Neuronal stem cell (in vitro differentiated cells): Measurements from ENCODE around the gene YPEL5.
A peak's percentile ranks its signal among the peaks of the same experiment; 100 is the strongest.

ENCODE experiments used
- DNase-seq: peaks from one replicate; pipeline ENCODE4 v3.0.0-alpha.2; 2013; ENCODE audit warnings: low spot score
- H2AFZ ChIP-seq: one replicate; pipeline ENCODE4 v1.6.1; 2013; ENCODE audit warnings: mild to moderate bottlenecking, low read length, inconsistent platforms
- H2AK5ac ChIP-seq: 2 replicates; pipeline ENCODE4 v1.6.1; 2013; ENCODE audit warnings: low read depth, mild to moderate bottlenecking, inconsistent platforms, low read length, moderate library complexity, mixed read lengths
- H2BK120ac ChIP-seq: 2 replicates; pipeline ENCODE4 v1.6.1; 2013; ENCODE audit warnings: low read depth, mild to moderate bottlenecking, inconsistent platforms, low read length, moderate library complexity, mixed read lengths
- H2BK12ac ChIP-seq: one replicate; pipeline ENCODE4 v1.6.1; 2013; ENCODE audit warnings: low read length, inconsistent platforms
- H2BK15ac ChIP-seq: 2 replicates; pipeline ENCODE4 v1.6.1; 2013; ENCODE audit warnings: mild to moderate bottlenecking, low read length, inconsistent platforms, mixed read lengths
- H2BK5ac ChIP-seq: one replicate; pipeline ENCODE4 v1.6.1; 2013; ENCODE audit warnings: inconsistent platforms, mild to moderate bottlenecking, low read length, moderate library complexity
- H3K14ac ChIP-seq: one replicate; pipeline ENCODE4 v1.6.1; 2013; ENCODE audit warnings: low read length, inconsistent platforms
- H3K18ac ChIP-seq: 2 replicates; pipeline ENCODE4 v1.6.1; 2013; ENCODE audit warnings: low read length, inconsistent platforms
- H3K23ac ChIP-seq: 2 replicates; pipeline ENCODE4 v1.6.1; 2013; ENCODE audit warnings: low read depth, mild to moderate bottlenecking, mixed read lengths, low read length, inconsistent platforms; ENCODE audit not compliant: poor library complexity
- H3K27ac ChIP-seq: replicated peaks from 3 replicates; pipeline ENCODE4 v1.5.1; 2013; ENCODE audit warnings: low read length, inconsistent platforms
- H3K27me3 ChIP-seq, 3 experiments: 2 replicates each; pipeline ENCODE4 v1.6.1; 2013; ENCODE audit warnings: low read length in 3 of 3, mild to moderate bottlenecking in 2 of 3, inconsistent platforms in 1 of 3, low read depth in 1 of 3, mixed read lengths in 1 of 3, moderate library complexity in 1 of 3; ENCODE audit not compliant: control insufficient read depth in 3 of 3, insufficient read depth in 3 of 3
- H3K36me3 ChIP-seq, 2 donors: replicated peaks in 1 of 2; 2 replicates each; pipeline ENCODE4 v1.6.1; 2013; ENCODE audit warnings: low read length in 2 of 2; ENCODE audit not compliant: control insufficient read depth in 2 of 2, insufficient read depth in 2 of 2
- H3K4ac ChIP-seq: 2 replicates; pipeline ENCODE4 v1.6.1; 2013; ENCODE audit warnings: inconsistent platforms, mild to moderate bottlenecking, low read length, moderate library complexity
- H3K4me1 ChIP-seq, 2 donors: 1 replicate in 1 of 2; 2 replicates in 1 of 2; pipeline ENCODE4 v1.6.1; 2013; ENCODE audit warnings: low read length in 2 of 2, low read depth in 1 of 2; ENCODE audit not compliant: control insufficient read depth in 2 of 2, insufficient read depth in 1 of 2
- H3K4me2 ChIP-seq: one replicate; pipeline ENCODE4 v1.6.1; 2013; ENCODE audit warnings: mild to moderate bottlenecking, low read length, inconsistent platforms; ENCODE audit not compliant: insufficient read depth, poor library complexity, severe bottlenecking
- H3K4me3 ChIP-seq, 2 donors: 2 replicates each; pipeline ENCODE4 v1.5.1; 2013; ENCODE audit warnings: low read length in 2 of 2, mild to moderate bottlenecking in 2 of 2, inconsistent platforms in 1 of 2, moderate library complexity in 1 of 2
- H3K79me1 ChIP-seq: one replicate; pipeline ENCODE4 v1.6.1; 2013; ENCODE audit warnings: low read depth, mild to moderate bottlenecking, inconsistent platforms, low read length, moderate library complexity
- H3K9ac ChIP-seq: one replicate; pipeline ENCODE4 v1.6.1; 2013; ENCODE audit warnings: mild to moderate bottlenecking, low read depth, low read length, inconsistent platforms; ENCODE audit not compliant: poor library complexity
- H3K9me3 ChIP-seq, 2 donors: replicated peaks in 1 of 2; 2 replicates each; pipeline versions ENCODE3 to v1.6.1; 2013; ENCODE audit warnings: low read length in 2 of 2, mild to moderate bottlenecking in 2 of 2, inconsistent platforms in 1 of 2, low read depth in 1 of 2, mixed read lengths in 1 of 2, moderate library complexity in 1 of 2; ENCODE audit not compliant: control insufficient read depth in 2 of 2, insufficient read depth in 1 of 2
- H4K8ac ChIP-seq: one replicate; pipeline ENCODE4 v1.6.1; 2013; ENCODE audit warnings: low read depth, mild to moderate bottlenecking, inconsistent platforms, low read length, moderate library complexity
- H4K91ac ChIP-seq: one replicate; pipeline ENCODE4 v1.6.1; 2013; ENCODE audit warnings: low read length, low read depth, mild to moderate bottlenecking, inconsistent platforms; ENCODE audit not compliant: poor library complexity
- WGBS, 2 donors: extraction: QIAGEN DNeasy Blood & Tissue Kit; methylation state at CpG; one replicate each; pipeline ENCODE4 v1.1.7; 2013; ENCODE audit warnings: missing lambda C conversion rate in 2 of 2, mixed read lengths in 1 of 2; ENCODE audit not compliant: insufficient read length in 2 of 2, insufficient replicate concordance in 1 of 2; ENCODE audit errors: extremely low coverage in 2 of 2; 5-methylcytosine and 5-hydroxymethylcytosine counted together

YPEL5 gene

DNA sequence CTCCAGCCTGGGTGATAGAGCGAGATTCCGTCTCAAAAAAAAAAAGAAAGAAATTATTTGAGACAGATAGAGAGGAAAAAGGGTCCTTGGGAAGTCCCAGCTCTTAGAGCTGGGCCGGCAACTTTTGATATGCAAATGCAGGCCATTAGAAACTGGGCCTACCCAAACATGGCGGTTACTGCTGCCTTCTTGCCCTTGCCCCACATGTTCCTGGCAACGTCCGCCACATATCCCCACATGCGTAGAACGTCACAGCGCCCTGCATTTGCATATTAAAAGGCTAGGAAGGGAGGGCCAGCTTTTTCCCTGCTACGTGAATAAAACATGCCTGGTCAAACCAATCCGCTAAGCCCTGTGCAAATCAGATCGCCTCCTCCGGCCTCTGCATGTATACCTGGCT is 43.8 kb downstream of the YPEL5 start:
- H3K27me3 ChIP-seq = peaks cover 0 to 16% (median 0%) of the 10 kb centered on the region in 3 experiments
- no peak overlapping the region for H3K27ac ChIP-seq
- H3K14ac ChIP-seq = no peak overlapping the region
- no peak overlapping the region for H3K4me2 ChIP-seq
- no peak overlapping the region for H2BK15ac ChIP-seq
- no peaks in the 10 kb centered on the region for H3K79me1 ChIP-seq
- no peak overlapping the region for H3K18ac ChIP-seq
- H3K4me1 ChIP-seq = peaks cover 8 to 20% of the 10 kb centered on the region in 2 donors
- H3K4ac ChIP-seq = no peak overlapping the region
- no peak overlapping the region for H4K91ac ChIP-seq
- no peak overlapping the region for H2BK120ac ChIP-seq
- H2BK12ac ChIP-seq = no peak overlapping the region
- no peaks in the 10 kb centered on the region for H3K36me3 ChIP-seq
- H4K8ac ChIP-seq = no peak overlapping the region
- H3K4me3 ChIP-seq = no peak overlapping the region
- DNase-seq = no peak
- no peak overlapping the region for H2BK5ac ChIP-seq
- WGBS, 2 donors = no CpG with 5 or more reads among the region's 13 CpGs
- H2AK5ac ChIP-seq = no peak overlapping the region
- no peak overlapping the region for H3K9ac ChIP-seq
- H3K23ac ChIP-seq = no peak overlapping the region
- H2AFZ ChIP-seq = peak overlapping the region; percentile 21
- H3K9me3 ChIP-seq = no peaks in the 10 kb centered on the region

DNA sequence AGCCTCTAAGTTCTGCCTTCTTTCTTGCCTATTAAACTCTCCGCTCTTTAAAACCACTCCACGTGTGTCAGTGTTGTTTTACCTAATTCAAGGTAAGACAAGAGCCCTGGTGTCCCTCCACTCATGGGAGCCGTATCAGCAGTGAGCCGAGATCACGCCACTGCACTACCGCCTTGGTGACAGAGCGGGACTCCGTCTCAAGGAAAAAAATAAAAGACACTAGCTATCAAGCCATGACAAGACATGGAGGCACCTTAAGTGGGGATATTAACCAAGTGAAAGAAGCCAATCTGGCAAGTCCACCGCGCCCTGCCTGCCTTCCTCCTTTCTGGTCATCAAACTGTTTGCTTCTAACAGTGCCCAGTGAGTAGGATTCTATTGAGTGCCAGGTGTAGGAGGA is 44.3 kb downstream of the YPEL5 start:
- Histone ChIP-seq H3K4ac (no peak overlapping the region), H2BK120ac (no peak overlapping the region), H2AK5ac (no peak overlapping the region), H2BK5ac (no peak overlapping the region), H3K4me2 (no peak overlapping the region), H3K4me1 (peaks cover 8 to 20% of the 10 kb centered on the region in 2 donors), H2BK15ac (no peak overlapping the region), H3K4me3 (no peak overlapping the region), H3K27ac (no peak overlapping the region), H3K79me1 (no peaks in the 10 kb centered on the region), H3K23ac (no peak overlapping the region), H3K14ac (no peak overlapping the region), H2AFZ (peak overlapping the region; percentile 21), H3K9ac (no peak overlapping the region), H3K9me3 (no peaks in the 10 kb centered on the region), H3K18ac (no peak overlapping the region), H2BK12ac (no peak overlapping the region), H3K36me3 (no peaks in the 10 kb centered on the region), H3K27me3 (peaks cover 0 to 16% (median 0%) of the 10 kb centered on the region in 3 experiments), H4K8ac (no peak overlapping the region), H4K91ac (no peak overlapping the region)
- WGBS, 2 donors = no CpG with 5 or more reads among the region's 10 CpGs
- no peak for DNase-seq

DNA sequence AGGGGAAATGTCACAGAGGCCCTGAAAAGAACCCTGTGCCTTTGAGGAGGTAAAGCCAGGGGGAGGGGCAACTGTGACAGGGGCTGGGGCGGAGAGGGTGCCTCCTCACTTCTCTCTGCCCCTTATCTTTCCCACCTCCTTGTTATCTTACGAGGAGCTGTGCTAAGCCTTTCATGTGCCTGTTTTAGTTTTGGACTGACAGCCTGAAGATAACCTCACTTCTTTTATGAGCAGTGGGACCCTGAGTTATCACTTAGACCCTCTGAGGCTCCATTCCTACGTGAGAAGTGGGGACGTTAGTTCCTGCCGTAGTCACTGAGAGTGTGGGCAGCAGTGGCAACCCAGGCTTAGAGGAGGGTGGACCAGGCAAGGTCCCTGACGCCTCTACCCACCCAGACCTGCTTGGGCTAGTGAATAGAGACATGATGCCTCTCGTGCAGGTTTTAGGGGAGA is 45.0 kb downstream of the YPEL5 start:
- H4K91ac ChIP-seq = no peak overlapping the region
- H3K9ac ChIP-seq = no peak overlapping the region
- no CpG with 5 or more reads among the region's 7 CpGs for WGBS, 2 donors
- no peak for DNase-seq
- no peak overlapping the region for H2AFZ ChIP-seq
- no peaks in the 10 kb centered on the region for H3K9me3 ChIP-seq
- no peaks in the 10 kb centered on the region for H3K36me3 ChIP-seq
- no peak overlapping the region for H3K14ac ChIP-seq
- no peak overlapping the region for H2BK120ac ChIP-seq
- H2BK15ac ChIP-seq = no peak overlapping the region
- no peak overlapping the region for H3K4me3 ChIP-seq
- no peak overlapping the region for H3K27ac ChIP-seq
- H3K23ac ChIP-seq = no peak overlapping the region
- no peak overlapping the region for H2BK5ac ChIP-seq
- H3K4ac ChIP-seq = no peak overlapping the region
- H3K4me2 ChIP-seq = no peak overlapping the region
- no peaks in the 10 kb centered on the region for H3K79me1 ChIP-seq
- H3K18ac ChIP-seq = no peak overlapping the region
- no peak overlapping the region for H2BK12ac ChIP-seq
- H3K27me3 ChIP-seq = peaks cover 0 to 16% (median 0%) of the 10 kb centered on the region in 3 experiments
- no peak overlapping the region for H2AK5ac ChIP-seq
- H4K8ac ChIP-seq = no peak overlapping the region
- peaks cover 8 to 20% of the 10 kb centered on the region in 2 donors for H3K4me1 ChIP-seq

DNA sequence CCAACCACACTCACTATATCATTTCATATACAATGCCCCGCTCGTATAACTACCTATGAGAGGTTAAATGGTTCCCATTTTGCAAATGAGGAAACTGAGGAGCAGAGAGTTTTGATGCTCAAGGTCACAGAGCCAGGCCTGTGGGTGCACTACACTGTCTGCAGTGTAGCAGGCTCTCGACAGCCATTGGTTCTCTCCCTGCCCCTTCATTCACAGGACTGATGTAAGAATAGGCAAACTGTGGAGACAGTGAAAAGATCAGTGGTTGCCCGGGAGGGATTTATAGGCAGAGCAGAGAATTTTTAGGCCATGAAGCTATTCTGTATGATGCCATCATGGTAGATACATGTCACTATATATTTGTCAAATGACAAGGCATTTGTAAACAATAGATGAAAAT is 45.5 kb downstream of the YPEL5 start:
- Histone ChIP-seq H2AK5ac (no peak overlapping the region), H3K36me3 (no peaks in the 10 kb centered on the region), H2BK120ac (no peak overlapping the region), H3K9ac (no peak overlapping the region), H3K23ac (no peak overlapping the region), H3K4ac (no peak overlapping the region), H3K18ac (no peak overlapping the region), H2BK5ac (no peak overlapping the region), H4K91ac (no peak overlapping the region), H2BK15ac (no peak overlapping the region), H3K14ac (no peak overlapping the region), H3K79me1 (no peaks in the 10 kb centered on the region), H3K9me3 (no peaks in the 10 kb centered on the region), H3K27me3 (peaks cover 0 to 16% (median 0%) of the 10 kb centered on the region in 3 experiments), H3K4me1 (peaks cover 8 to 20% of the 10 kb centered on the region in 2 donors), H3K27ac (no peak overlapping the region), H2BK12ac (no peak overlapping the region), H2AFZ (no peak overlapping the region), H3K4me2 (no peak overlapping the region), H3K4me3 (no peak overlapping the region), H4K8ac (no peak overlapping the region)
- DNase-seq = no peak
- WGBS, 2 donors = no CpG with 5 or more reads among the region's 4 CpGs
